NCI-H1694 treated with DMSO at 0.1 percent for 48 hours (cell line): ENCODE data around the gene CCDC88A.
"Not testable (repeated sequence)": the region's sequence is repeated elsewhere in the genome, so short reads cannot be mapped to it uniquely, and the experiment has no call there.

Experiments
- DNase-seq: peaks from one replicate; lab custom pipeline; 2025; lab: John Stamatoyannopoulos, UW

The CCDC88A gene

GRCh38 chr2:55296393-55296792, 123.3 kb downstream of the CCDC88A start:
- no peak for DNase-seq

GRCh38 chr2:55283083-55283482, 136.6 kb downstream of the CCDC88A start:
- no peak for DNase-seq

GRCh38 chr2:55282110-55282917, 137.3 kb downstream of the CCDC88A start:
- peak; percentile 57 for DNase-seq

- not testable (repeated sequence) for DNase-seq
Measured at GRCh38 chr2:55280851-55281546, 138.7 kb downstream of the CCDC88A start.

GRCh38 chr2:55279859-55280424, 139.7 kb downstream of the CCDC88A start:
- DNase-seq = not testable (repeated sequence)

- not testable (repeated sequence) for DNase-seq
Measured at GRCh38 chr2:55279214-55279835, 140.3 kb downstream of the CCDC88A start.

GRCh38 chr2:55277310-55277709, 142.3 kb downstream of the CCDC88A start:
- no peak for DNase-seq

- not testable (repeated sequence) for DNase-seq
Measured at GRCh38 chr2:55274346-55274745, 145.3 kb downstream of the CCDC88A start.

GRCh38 chr2:55269645-55269990, 150.0 kb downstream of the CCDC88A start:
- DNase-seq = peak; percentile 4

GRCh38 chr2:55268907-55269644, 150.6 kb downstream of the CCDC88A start, which contains the start of gene MTIF2:
MTIF2 (minus strand) TSS chr2:55269231; CDS start chr2:55263858, 5,373 bp downstream.
- peak; percentile 84 for DNase-seq

- no peak for DNase-seq
Measured at GRCh38 chr2:55268288-55268906, 151.3 kb downstream of the CCDC88A start.

GRCh38 chr2:55259586-55259985, 160.1 kb downstream of the CCDC88A start:
- not testable (repeated sequence) for DNase-seq

- no peak for DNase-seq
Measured at GRCh38 chr2:55252832-55253231, 166.8 kb downstream of the CCDC88A start.

- DNase-seq = no peak
Measured at GRCh38 chr2:55247025-55247424, 172.6 kb downstream of the CCDC88A start.

GRCh38 chr2:55245411-55245810, 174.2 kb downstream of the CCDC88A start:
- no peak for DNase-seq

GRCh38 chr2:55242617-55243016, 177.0 kb downstream of the CCDC88A start:
- no peak for DNase-seq

GRCh38 chr2:55241582-55241981, 178.1 kb downstream of the CCDC88A start:
- DNase-seq = not testable (repeated sequence)

GRCh38 chr2:55239656-55240222, 179.9 kb downstream of the CCDC88A start:
- no peak for DNase-seq
